GM12878 (cell line): Measurements from ENCODE around the gene OPRM1. TPM values are rescaled to one million over a fixed set of nuclear protein-coding genes. Genes with fewer than 3 reads are reported as not detected.

Experiments used
- ATAC-seq: fragments of 200-7000 bp; cut with Tn5 transposase; 3 replicates; pipeline ENCODE4 v1.9.1; 2020; ENCODE audit warnings: mild to moderate bottlenecking, moderate library complexity
- BruUV-seq: library from RNA; stranded (reverse); fragments of 400-500 nt; replicated peaks from 2 replicates; lab custom pipeline; 2021; lab: Mats Ljungman, UMichigan
- CTCF ChIA-PET: fragments of 300-600 bp; sonication (Branson Sonifier 250); formaldehyde crosslinking; extraction: SDS; loops from one replicate; lab custom pipeline; 2021; ENCODE audit warnings: inconsistent platforms; lab: Yijun Ruan, JAX
- POLR2A ChIA-PET: fragments of 350-600 bp; formaldehyde crosslinking; extraction: SDS; loops from one replicate; lab custom pipeline; 2021; ENCODE audit warnings: inconsistent platforms; lab: Charles Lee
- RAD21 ChIA-PET: fragments of 300-600 bp; sonication (Branson Sonifier 250); formaldehyde crosslinking; loops from one replicate; lab custom pipeline; 2023; ENCODE audit warnings: antibody characterized with exemption; ENCODE audit not compliant: unreplicated experiment; lab: Charles Lee
- SMC1A ChIA-PET: fragments of 300-600 bp; sonication (Branson Sonifier 250); formaldehyde crosslinking; loops from one replicate; lab custom pipeline; 2023; ENCODE audit not compliant: unreplicated experiment, uncharacterized antibody; lab: Charles Lee
- DNase-seq: peaks from one replicate; pipeline ENCODE4 v3.0.0-alpha.2; 2011; ENCODE audit warnings: low read depth, low spot score
- FAIRE-seq: peaks from 3 replicates; lab custom pipeline; 2011; peaks lifted over from hg19 to GRCh38; lab: Jason Lieb, UNC
- H2AFZ ChIP-seq: 2 replicates; pipeline ENCODE4 v1.6.0; 2011; ENCODE audit warnings: low read depth, low read length, control low read depth; ENCODE audit not compliant: control insufficient read depth
- H3K27ac ChIP-seq: 2 replicates; pipeline ENCODE4 v1.5.1; 2011; ENCODE audit warnings: control low read depth; ENCODE audit not compliant: control insufficient read depth, insufficient read depth
- H3K27me3 ChIP-seq, 2 experiments: replicated peaks in 1 of 2; 2 replicates each; pipeline versions ENCODE4 v1.6.0 to v1.6.1; 2011; ENCODE audit warnings: low read length in 1 of 2; ENCODE audit not compliant: control insufficient read depth in 2 of 2, insufficient read depth in 2 of 2
- H3K36me3 ChIP-seq, 2 experiments: 2 replicates each; pipeline ENCODE4 v1.5.1; 2011; ENCODE audit warnings: low read length in 1 of 2; ENCODE audit not compliant: control insufficient read depth in 2 of 2, insufficient read depth in 2 of 2
- H3K4me1 ChIP-seq: 2 replicates; pipeline ENCODE4 v1.6.1; 2011; ENCODE audit warnings: mild to moderate bottlenecking, low read length, moderate library complexity, mixed read lengths; ENCODE audit not compliant: control insufficient read depth, insufficient read depth
- H3K4me2 ChIP-seq: 2 replicates; pipeline ENCODE4 v1.6.0; 2011; ENCODE audit warnings: control low read depth; ENCODE audit not compliant: control insufficient read depth, insufficient read depth
- H3K4me3 ChIP-seq: fragments of 200-600 bp; sonication (generic); 2 replicates; pipeline ENCODE4 v1.5.1; 2016
- H3K79me2 ChIP-seq: 2 replicates; pipeline ENCODE4 v1.6.0; 2011; ENCODE audit warnings: low read length; ENCODE audit not compliant: control insufficient read depth, insufficient read depth
- H3K9ac ChIP-seq: 2 replicates; pipeline ENCODE4 v1.8.0; 2011; ENCODE audit warnings: low read length, control low read depth, mixed read lengths; ENCODE audit not compliant: control insufficient read depth, insufficient read depth
- H3K9me3 ChIP-seq: replicated peaks from 3 replicates; pipeline ENCODE4 v1.5.1; 2011; ENCODE audit warnings: mild to moderate bottlenecking, low read length; ENCODE audit not compliant: control insufficient read depth, insufficient read depth
- H4K20me1 ChIP-seq: 2 replicates; pipeline ENCODE4 v1.6.0; 2011; ENCODE audit not compliant: control insufficient read depth, insufficient read depth
- BMI1 ChIP-seq: fragments of 450-650 bp; IDR thresholded peaks from 2 replicates; pipeline ENCODE4 v1.6.1; 2016; ENCODE audit warnings: mild to moderate bottlenecking, moderate library complexity, borderline replicate concordance
- GATAD2B ChIP-seq: fragments of 450-650 bp; conservative IDR thresholded peaks from 2 replicates; pipeline ENCODE4 v1.6.1; 2017; ENCODE audit warnings: low read depth, mild to moderate bottlenecking, moderate library complexity
- IKZF1 ChIP-seq: fragments of 450-650 bp; conservative IDR thresholded peaks from 2 replicates; pipeline ENCODE4 v1.6.1; 2017; ENCODE audit warnings: antibody characterized with exemption, mild to moderate bottlenecking
- NR2C1 ChIP-seq: fragments of 450-650 bp; IDR thresholded peaks from 2 replicates; pipeline ENCODE4 v1.6.1; 2017; ENCODE audit warnings: antibody characterized with exemption, mild to moderate bottlenecking, moderate library complexity
- NR2C2 ChIP-seq: IDR thresholded peaks from 2 replicates; pipeline ENCODE4 v1.6.1; 2011; ENCODE audit warnings: borderline replicate concordance, low read depth; ENCODE audit not compliant: control insufficient read depth, insufficient read length
- POLR2A ChIP-seq: IDR thresholded peaks from 2 replicates; pipeline ENCODE4 v1.6.1; 2011; ENCODE audit warnings: low read depth, mild to moderate bottlenecking, low read length
- RAD51 ChIP-seq: fragments of 450-650 bp; IDR thresholded peaks from 2 replicates; pipeline ENCODE4 v1.6.1; 2016; ENCODE audit warnings: moderate library complexity, mild to moderate bottlenecking, inconsistent platforms
- RELA ChIP-seq: fragments of 450-650 bp; IDR thresholded peaks from 2 replicates; pipeline ENCODE4 v1.8.0; 2014; ENCODE audit warnings: borderline replicate concordance; ENCODE audit not compliant: partially characterized antibody
- STAT1 ChIP-seq: fragments of 450-650 bp; conservative IDR thresholded peaks from 2 replicates; pipeline ENCODE4 v1.6.1; 2014; ENCODE audit warnings: antibody characterized with exemption, mild to moderate bottlenecking
- ZNF274 ChIP-seq: IDR thresholded peaks from one replicate; pipeline ENCODE4 v1.8.0; 2011; ENCODE audit not compliant: insufficient read length, insufficient read depth
- WGBS: methylation state at CpG from one replicate; pipeline ENCODE4 v1.1.6; 2016; ENCODE audit warnings: low lambda C conversion rate; ENCODE audit not compliant: insufficient replicate concordance, insufficient coverage; ENCODE audit errors: missing lambda C conversion rate; 5-methylcytosine and 5-hydroxymethylcytosine counted together
- in situ Hi-C: fragments of 300-500 bp; cut with MboI; formaldehyde crosslinking; loops from 9 replicates; pipeline ENCODE4 v1.14.3; 2018; ENCODE audit warnings: mixed read lengths
- intact Hi-C: fragments of 100-400 bp; cut with micrococcal nuclease; formaldehyde crosslinking; loops from one replicate; pipeline ENCODE4 v1.14.2; 2022; ENCODE audit not compliant: unreplicated experiment
- polyA plus RNA-seq, 11 experiments: library from polyadenylated mRNA; depleted of rRNA in 4 of 11; unstranded in 6 of 11; stranded (reverse) in 5 of 11; fragments of >200 nt; fragmentation: Nextera tagmentation in 4 of 11; fragmentation: Illumina TruSeq in 1 of 11; extraction: Ambion mirVana in 4 of 11; extraction: Trizol in 1 of 11; gene quantifications; 1 replicate in 1 of 11; 2 replicates in 10 of 11; pipeline versions ENCODE4 v1.2.1 to v1.2.3, GENCODE V29; 2011 to 2016; ENCODE audit warnings: inconsistent platforms in 2 of 11, missing spikeins in 2 of 11, low read depth in 1 of 11
- total RNA-seq, 4 experiments: library from RNA; depleted of rRNA in 3 of 4; stranded (reverse); fragments of >200 nt in 3 of 4; fragmentation: Illumina TruSeq in 1 of 4; extraction: Trizol in 1 of 4; gene quantifications; 2 replicates each; pipeline versions ENCODE4 v1.2.1 to v1.2.3, GENCODE V29; 2013 to 2021
- TF ChIP-seq, protein P1 (sequence below): fragments of 450-650 bp; formaldehyde crosslinking; IDR thresholded peaks from 2 replicates; pipeline ENCODE4 v1.4.0; 2020; ENCODE audit warnings: mild to moderate bottlenecking, moderate library complexity

OPRM1 gene
- total and polyA plus RNA-seq, 10 of the 15 experiments (the other 5 are each of a cell fraction or from before 2014, with no cell fraction given): not detected

DNA sequence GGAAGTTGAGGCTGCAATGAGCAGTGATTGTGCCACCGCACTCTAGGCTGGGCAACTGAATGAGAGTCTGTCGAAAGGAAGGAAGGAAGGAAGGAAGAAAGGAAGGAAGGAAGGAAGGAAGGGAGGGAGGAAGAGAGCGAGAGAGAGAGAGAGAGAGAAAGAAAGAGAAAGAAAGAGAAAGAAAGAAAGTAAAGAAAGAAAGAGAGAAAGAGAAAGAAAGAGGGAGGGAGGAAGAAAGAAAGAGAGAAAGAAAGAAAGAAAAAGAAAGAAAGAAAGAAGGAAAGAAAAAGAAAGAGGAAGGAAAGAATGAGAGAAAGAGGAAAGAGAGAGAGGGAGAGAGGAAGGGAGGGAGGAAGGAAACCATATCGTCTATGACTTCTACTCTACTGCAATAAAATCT, 60.2 kb downstream of the OPRM1 start:
- Histone ChIP-seq H3K9me3 (no peaks in the 10 kb centered on the region), H3K36me3 (no peaks in the 10 kb centered on the region), H3K27ac (no peak overlapping the region), H3K4me1 (no peaks in the 10 kb centered on the region), H3K9ac (no peak overlapping the region), H3K4me3 (no peak overlapping the region), H4K20me1 (no peaks in the 10 kb centered on the region), H3K27me3 (no peaks in the 10 kb centered on the region), H3K79me2 (no peaks in the 10 kb centered on the region)
- POLR2A ChIA-PET: no interaction called here
- in situ Hi-C loops: no loop called here
- DNase-seq (no peak), FAIRE-seq (no peak)
- 77% methylated on average over 3 of the region's 4 CpGs for WGBS
- CTCF ChIA-PET: no interaction called here
- TF ChIP-seq GATAD2B (no peak), ZNF274 (no peak), RAD51 (no peak), IKZF1 (no peak), NR2C2 (no peak), NR2C1 (no peak), BMI1 (no peak), POLR2A (no peak), STAT1 (no peak), RELA (no peak)
- TF ChIP-seq, protein P1, sequence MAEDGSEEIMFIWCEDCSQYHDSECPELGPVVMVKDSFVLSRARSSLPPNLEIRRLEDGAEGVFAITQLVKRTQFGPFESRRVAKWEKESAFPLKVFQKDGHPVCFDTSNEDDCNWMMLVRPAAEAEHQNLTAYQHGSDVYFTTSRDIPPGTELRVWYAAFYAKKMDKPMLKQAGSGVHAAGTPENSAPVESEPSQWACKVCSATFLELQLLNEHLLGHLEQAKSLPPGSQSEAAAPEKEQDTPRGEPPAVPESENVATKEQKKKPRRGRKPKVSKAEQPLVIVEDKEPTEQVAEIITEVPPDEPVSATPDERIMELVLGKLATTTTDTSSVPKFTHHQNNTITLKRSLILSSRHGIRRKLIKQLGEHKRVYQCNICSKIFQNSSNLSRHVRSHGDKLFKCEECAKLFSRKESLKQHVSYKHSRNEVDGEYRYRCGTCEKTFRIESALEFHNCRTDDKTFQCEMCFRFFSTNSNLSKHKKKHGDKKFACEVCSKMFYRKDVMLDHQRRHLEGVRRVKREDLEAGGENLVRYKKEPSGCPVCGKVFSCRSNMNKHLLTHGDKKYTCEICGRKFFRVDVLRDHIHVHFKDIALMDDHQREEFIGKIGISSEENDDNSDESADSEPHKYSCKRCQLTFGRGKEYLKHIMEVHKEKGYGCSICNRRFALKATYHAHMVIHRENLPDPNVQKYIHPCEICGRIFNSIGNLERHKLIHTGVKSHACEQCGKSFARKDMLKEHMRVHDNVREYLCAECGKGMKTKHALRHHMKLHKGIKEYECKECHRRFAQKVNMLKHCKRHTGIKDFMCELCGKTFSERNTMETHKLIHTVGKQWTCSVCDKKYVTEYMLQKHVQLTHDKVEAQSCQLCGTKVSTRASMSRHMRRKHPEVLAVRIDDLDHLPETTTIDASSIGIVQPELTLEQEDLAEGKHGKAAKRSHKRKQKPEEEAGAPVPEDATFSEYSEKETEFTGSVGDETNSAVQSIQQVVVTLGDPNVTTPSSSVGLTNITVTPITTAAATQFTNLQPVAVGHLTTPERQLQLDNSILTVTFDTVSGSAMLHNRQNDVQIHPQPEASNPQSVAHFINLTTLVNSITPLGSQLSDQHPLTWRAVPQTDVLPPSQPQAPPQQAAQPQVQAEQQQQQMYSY (CRISPR knock-in tag): no peak
- TF ChIP-seq, all 136 proteins: peak for 0
- ChIA-PET RAD21 (no interaction called here), SMC1A (no interaction called here)
- no peak for ATAC-seq
- Histone ChIP-seq H3K4me2 (no peak overlapping the region), H2AFZ (no peak overlapping the region)
- no TSS peak for BruUV-seq
- intact Hi-C loops: no loop called here
